GM18508 (cell line): ENCODE data around the gene HEATR5A.
"Not testable (repeated sequence)": the region's sequence is repeated elsewhere in the genome, so short reads cannot be mapped to it uniquely, and the experiment has no call there.

Source experiments
- ATAC-seq: cut with Tn5 transposase; IDR thresholded peaks from one replicate; pipeline ENCODE4 v1.9.1; 2021; ENCODE audit warnings: moderate number of reproducible peaks; ENCODE audit not compliant: insufficient read depth, unreplicated experiment

HEATR5A gene

GRCh38 chr14:31339743-31340142 lies 80.6 kb downstream of the HEATR5A start:
- no peak for ATAC-seq

- no peak for ATAC-seq
These were observed 83.0 kb downstream of the HEATR5A start for GRCh38 chr14:31337331-31337730.

GRCh38 chr14:31336646-31337045 lies 83.7 kb downstream of the HEATR5A start:
- ATAC-seq, result no peak

- ATAC-seq, result not testable (repeated sequence)
These were observed 89.0 kb downstream of the HEATR5A start for GRCh38 chr14:31331395-31331794.

- not testable (repeated sequence) for ATAC-seq
These were observed 90.4 kb downstream of the HEATR5A start for GRCh38 chr14:31329876-31330521.

GRCh38 chr14:31326111-31326510 lies 94.2 kb downstream of the HEATR5A start:
- no peak for ATAC-seq

GRCh38 chr14:31323419-31323818 lies 96.9 kb downstream of the HEATR5A start:
- no peak for ATAC-seq

- no peak for ATAC-seq
These were observed 99.2 kb downstream of the HEATR5A start for GRCh38 chr14:31320922-31321766.

- ATAC-seq, result no peak
These were observed 100.1 kb downstream of the HEATR5A start for GRCh38 chr14:31320216-31320615.

GRCh38 chr14:31319701-31320100 lies 100.6 kb downstream of the HEATR5A start:
- no peak for ATAC-seq

- no peak for ATAC-seq
These were observed 107.4 kb downstream of the HEATR5A start for GRCh38 chr14:31312934-31313333.

GRCh38 chr14:31312370-31312769 lies 108.0 kb downstream of the HEATR5A start:
- ATAC-seq, result not testable (repeated sequence)

GRCh38 chr14:31307618-31308017 lies 112.7 kb downstream of the HEATR5A start:
- ATAC-seq, result no peak

GRCh38 chr14:31307198-31307597 lies 113.2 kb downstream of the HEATR5A start:
- ATAC-seq, result no peak

- ATAC-seq, result no peak
These were observed 116.7 kb downstream of the HEATR5A start for GRCh38 chr14:31303654-31304053.

- ATAC-seq, result no peak
These were observed 119.5 kb downstream of the HEATR5A start for GRCh38 chr14:31300883-31301282.

GRCh38 chr14:31300296-31300695 lies 120.1 kb downstream of the HEATR5A start:
- ATAC-seq, result no peak

- ATAC-seq, result peak; percentile 64
These were observed 122.5 kb downstream of the HEATR5A start for GRCh38 chr14:31297701-31298344.

GRCh38 chr14:31297112-31297511 lies 123.2 kb downstream of the HEATR5A start:
- no peak for ATAC-seq

- no peak for ATAC-seq
These were observed 125.5 kb downstream of the HEATR5A start for GRCh38 chr14:31294746-31295405.
